Measurements from ENCODE around the gene DNAJC30.

The DNAJC30 gene

DNA sequence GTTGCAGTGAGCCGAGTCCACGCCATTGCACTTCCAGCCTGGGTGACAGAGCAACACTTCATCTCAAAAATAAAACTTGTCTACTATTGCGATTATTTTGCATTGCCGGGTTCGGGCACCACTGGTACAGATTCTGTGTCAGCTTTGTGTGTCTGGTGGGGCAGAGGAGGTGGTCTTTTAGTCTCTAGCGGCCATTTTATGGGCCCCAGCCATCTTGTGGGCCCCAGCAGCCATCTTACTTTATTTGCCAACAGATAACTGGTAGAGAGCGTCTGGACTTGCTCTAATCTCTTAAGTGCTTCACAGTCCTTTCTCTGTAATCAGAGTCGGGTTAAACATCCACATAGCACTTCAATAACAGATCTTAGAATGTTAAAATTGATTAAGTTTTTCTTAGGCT is 5.0 kb upstream of the DNAJC30 start:
- Histone ChIP-seq H3K9ac (ENCODE audit: low read length) (no peak overlapping the region), H3K23ac (ENCODE audit: low read length) (no peak overlapping the region), H4K12ac (ENCODE audit: low read depth, low read length) (no peak overlapping the region), H3K4me1 (ENCODE audit: control insufficient read depth in 1 of 2, insufficient read depth in 2 of 2, low read length in 2 of 2) (peaks cover 0 to 4% of the 10 kb centered on the region in 2 experiments), H3K27me3 (ENCODE audit: insufficient read depth, low read length) (no peaks in the 10 kb centered on the region), H4K8ac (ENCODE audit: low read depth, low read length) (no peak overlapping the region), H3K4ac (ENCODE audit: low read depth, low read length) (no peak overlapping the region), H3K4me3 (ENCODE audit: low read depth, low read length) (no peak overlapping the region), H2AFZ (ENCODE audit: insufficient read depth, low read length, poor library complexity) (no peak overlapping the region), H3K14ac (ENCODE audit: low read length) (no peak overlapping the region), H3K27ac (ENCODE audit: low read depth, low read length) (no peak overlapping the region), H2BK120ac (ENCODE audit: insufficient read depth, low read length, poor library complexity) (no peak overlapping the region), H3K79me2 (ENCODE audit: control insufficient read depth, insufficient read depth, low read length, poor library complexity) (peaks cover 8% of the 10 kb centered on the region), H2BK5ac (ENCODE audit: low read depth, low read length, poor library complexity) (no peak overlapping the region), H3K4me2 (ENCODE audit: low read length) (no peak overlapping the region), H2BK12ac (ENCODE audit: low read length) (no peak overlapping the region), H3K18ac (ENCODE audit: low read length) (no peak overlapping the region), H3K79me1 (ENCODE audit: low read length) (peaks cover 3% of the 10 kb centered on the region), H4K91ac (ENCODE audit: low read depth, low read length) (no peak overlapping the region), H3K9me3 (ENCODE audit: insufficient read depth, low read depth, low read length) (no peaks in the 10 kb centered on the region), H3K36me3 (ENCODE audit: control insufficient read depth in 1 of 2, insufficient read depth in 2 of 2, low read length in 2 of 2) (peaks cover 28 to 41% of the 10 kb centered on the region in 2 experiments), H2AK5ac (ENCODE audit: low read length) (no peak overlapping the region)
- no CpG with 5 or more reads among the region's 8 CpGs for WGBS (ENCODE audit: extremely low coverage, insufficient coverage, insufficient read length)
- DNase-seq, result no peak

DNA sequence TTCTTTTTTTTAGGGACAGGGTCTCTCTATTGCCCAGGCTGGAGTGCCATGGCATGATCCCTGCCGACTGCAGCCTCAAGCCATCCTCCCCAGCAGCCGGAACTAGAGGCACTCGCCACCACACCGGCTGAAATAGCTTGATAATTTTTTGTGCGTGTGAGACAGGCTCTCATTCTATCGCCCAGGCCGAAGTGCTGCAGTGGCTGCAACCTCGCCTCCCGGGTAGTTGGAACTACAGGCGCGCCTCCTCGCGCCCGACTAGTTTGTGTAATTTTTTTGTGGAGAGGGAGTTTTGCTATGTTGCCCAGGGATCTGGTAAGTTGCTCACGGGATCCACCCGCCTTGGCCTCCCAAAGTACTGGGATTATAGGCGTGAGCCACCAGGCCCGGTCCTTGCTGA is 2.1 kb upstream of the DNAJC30 start:
- Histone ChIP-seq H3K27me3 (ENCODE audit: insufficient read depth, low read length) (no peaks in the 10 kb centered on the region), H4K8ac (ENCODE audit: low read depth, low read length) (no peak overlapping the region), H3K4ac (ENCODE audit: low read depth, low read length) (peak overlapping the region; percentile 67), H3K4me3 (ENCODE audit: low read depth, low read length) (no peak overlapping the region), H3K9me3 (ENCODE audit: insufficient read depth, low read depth, low read length) (no peaks in the 10 kb centered on the region), H3K23ac (ENCODE audit: low read length) (no peak overlapping the region), H4K91ac (ENCODE audit: low read depth, low read length) (no peak overlapping the region), H4K12ac (ENCODE audit: low read depth, low read length) (no peak overlapping the region), H3K4me1 (ENCODE audit: control insufficient read depth in 1 of 2, insufficient read depth in 2 of 2, low read length in 2 of 2) (peaks cover 9 to 14% of the 10 kb centered on the region in 2 experiments), H2AK5ac (ENCODE audit: low read length) (no peak overlapping the region), H2AFZ (ENCODE audit: insufficient read depth, low read length, poor library complexity) (no peak overlapping the region), H3K27ac (ENCODE audit: low read depth, low read length) (no peak overlapping the region), H2BK5ac (ENCODE audit: low read depth, low read length, poor library complexity) (no peak overlapping the region), H3K14ac (ENCODE audit: low read length) (no peak overlapping the region), H2BK12ac (ENCODE audit: low read length) (no peak overlapping the region), H3K36me3 (ENCODE audit: control insufficient read depth in 1 of 2, insufficient read depth in 2 of 2, low read length in 2 of 2) (peaks cover 16 to 17% of the 10 kb centered on the region in 2 experiments), H3K79me1 (ENCODE audit: low read length) (peaks cover 7% of the 10 kb centered on the region), H3K9ac (ENCODE audit: low read length) (no peak overlapping the region), H3K79me2 (ENCODE audit: control insufficient read depth, insufficient read depth, low read length, poor library complexity) (peaks cover 12% of the 10 kb centered on the region), H2BK120ac (ENCODE audit: insufficient read depth, low read length, poor library complexity) (no peak overlapping the region), H3K4me2 (ENCODE audit: low read length) (no peak overlapping the region), H3K18ac (ENCODE audit: low read length) (no peak overlapping the region)
- DNase-seq, result no peak
- no CpG with 5 or more reads among the region's 18 CpGs for WGBS (ENCODE audit: extremely low coverage, insufficient coverage, insufficient read length)

DNA sequence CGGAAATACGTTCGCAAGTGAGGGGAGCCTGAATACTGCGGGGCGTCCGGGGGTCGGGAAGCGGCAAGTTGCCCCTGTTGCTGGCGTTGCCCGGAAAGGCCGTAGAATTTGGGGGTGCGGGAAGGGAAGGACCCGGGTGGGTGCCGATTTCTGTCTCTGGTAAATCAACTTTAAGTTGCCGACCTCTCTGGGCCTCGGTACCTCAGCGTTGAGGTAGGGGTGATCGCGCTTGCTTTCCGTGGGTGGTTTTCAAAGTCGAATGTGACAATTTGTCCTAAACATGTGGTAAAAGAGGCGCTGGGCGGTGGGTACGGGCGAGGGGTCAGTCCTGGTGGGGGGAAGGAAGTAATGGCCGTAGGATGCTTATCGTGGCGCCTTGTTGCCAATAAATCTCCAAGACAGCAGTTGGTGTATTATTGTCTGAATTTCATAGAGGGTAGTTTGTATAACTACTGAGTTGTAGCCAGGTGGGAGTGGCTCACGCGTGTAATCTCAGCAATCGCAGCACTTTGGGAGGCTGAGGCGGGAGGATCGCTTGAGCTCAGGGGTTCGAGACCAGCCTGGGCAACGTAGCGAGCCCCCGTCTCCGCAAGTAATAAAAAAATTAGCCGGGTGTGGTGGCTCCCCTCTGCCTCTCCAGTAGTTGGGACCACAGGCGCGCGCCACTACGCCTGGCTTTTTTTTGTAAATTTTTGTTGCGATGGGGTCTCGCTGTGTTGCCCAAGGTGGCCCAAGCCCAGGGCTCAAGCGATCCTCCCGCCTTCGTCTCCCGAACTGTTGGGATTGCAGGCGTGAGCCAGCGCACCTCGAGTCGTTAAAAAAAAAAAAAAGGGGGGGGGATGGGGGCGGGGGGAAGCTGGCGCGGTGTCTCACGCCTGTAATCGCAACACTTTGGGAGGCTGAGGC is 788 bp upstream of the DNAJC30 start:
- H3K79me2 ChIP-seq (ENCODE audit: control insufficient read depth, insufficient read depth, low read length, poor library complexity), result peaks cover 12% of the 10 kb centered on the region

DNA sequence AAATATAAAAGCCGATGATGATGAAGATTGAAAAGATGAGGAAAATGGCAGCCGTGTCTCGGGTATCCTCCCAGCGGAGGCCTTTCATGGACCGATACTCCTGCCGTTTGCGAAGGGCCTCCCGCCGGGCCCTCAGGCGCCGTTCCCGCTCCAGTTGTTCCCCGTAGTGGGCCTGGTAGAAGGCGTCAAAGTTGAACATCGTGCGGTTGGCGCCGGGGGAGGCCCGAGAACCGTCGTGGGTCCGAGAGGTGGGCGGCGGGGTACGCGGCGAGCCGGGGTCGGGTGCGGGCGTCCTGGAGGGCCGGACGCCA is 553 bp downstream of the DNAJC30 start:
- Histone ChIP-seq H3K4ac (ENCODE audit: low read depth, low read length) (peak overlapping the region; percentile 1), H4K12ac (ENCODE audit: low read depth, low read length) (peak overlapping the region; percentile 3), H3K27me3 (ENCODE audit: insufficient read depth, low read length) (no peaks in the 10 kb centered on the region), H3K79me1 (ENCODE audit: low read length) (peaks cover 7% of the 10 kb centered on the region), H3K9ac (ENCODE audit: low read length) (peak overlapping the region; percentile 98), H3K36me3 (ENCODE audit: control insufficient read depth in 1 of 2, insufficient read depth in 2 of 2, low read length in 2 of 2) (peaks cover 16 to 18% of the 10 kb centered on the region in 2 experiments), H3K18ac (ENCODE audit: low read length) (peak overlapping the region; percentile 0), H3K4me1 (ENCODE audit: control insufficient read depth in 1 of 2, insufficient read depth in 2 of 2, low read length in 2 of 2) (peaks cover 9 to 14% of the 10 kb centered on the region in 2 experiments), H3K79me2 (ENCODE audit: control insufficient read depth, insufficient read depth, low read length, poor library complexity) (peaks cover 12% of the 10 kb centered on the region), H2AK5ac (ENCODE audit: low read length) (no peak overlapping the region), H2BK12ac (ENCODE audit: low read length) (no peak overlapping the region), H3K23ac (ENCODE audit: low read length) (no peak overlapping the region), H3K27ac (ENCODE audit: low read depth, low read length) (no peak overlapping the region), H3K9me3 (ENCODE audit: insufficient read depth, low read depth, low read length) (peaks cover 1% of the 10 kb centered on the region), H2AFZ (ENCODE audit: insufficient read depth, low read length, poor library complexity) (peak overlapping the region; percentile 13), H4K91ac (ENCODE audit: low read depth, low read length) (peak overlapping the region; percentile 67), H3K4me3 (ENCODE audit: low read depth, low read length) (peak overlapping the region; percentile 98), H2BK120ac (ENCODE audit: insufficient read depth, low read length, poor library complexity) (no peak overlapping the region), H3K14ac (ENCODE audit: low read length) (peak overlapping the region; percentile 72), H3K4me2 (ENCODE audit: low read length) (peak overlapping the region; percentile 95), H2BK5ac (ENCODE audit: low read depth, low read length, poor library complexity) (no peak overlapping the region), H4K8ac (ENCODE audit: low read depth, low read length) (peak overlapping the region; percentile 95)
- no peak for DNase-seq
- WGBS (ENCODE audit: extremely low coverage, insufficient coverage, insufficient read length), result no CpG with 5 or more reads among the region's 33 CpGs

More for the DNA sequence above, 788 bp upstream of the DNAJC30 start:
- H3K36me3 ChIP-seq (ENCODE audit: control insufficient read depth in 1 of 2, insufficient read depth in 2 of 2, low read length in 2 of 2), result peaks cover 14% of the 10 kb centered on the region in 2 experiments
- H3K18ac ChIP-seq (ENCODE audit: low read length), result peak overlapping the region; percentile 72
- DNase-seq, result peak in 1 of 2 donors; percentile 36
- H4K8ac ChIP-seq (ENCODE audit: low read depth, low read length), result peak overlapping the region; percentile 92
- no peak overlapping the region for H3K23ac ChIP-seq (ENCODE audit: low read length)
- peaks cover 9 to 14% of the 10 kb centered on the region in 2 experiments for H3K4me1 ChIP-seq (ENCODE audit: control insufficient read depth in 1 of 2, insufficient read depth in 2 of 2, low read length in 2 of 2)
- peak overlapping the region; percentile 63 for H3K4ac ChIP-seq (ENCODE audit: low read depth, low read length)
- peak overlapping the region; percentile 74 for H4K12ac ChIP-seq (ENCODE audit: low read depth, low read length)
- H2BK12ac ChIP-seq (ENCODE audit: low read length), result no peak overlapping the region
- WGBS (ENCODE audit: extremely low coverage, insufficient coverage, insufficient read length), result no CpG with 5 or more reads among the region's 58 CpGs
- peak overlapping the region; percentile 9 for H2BK120ac ChIP-seq (ENCODE audit: insufficient read depth, low read length, poor library complexity)
- peak overlapping the region; percentile 72 for H4K91ac ChIP-seq (ENCODE audit: low read depth, low read length)
- no peaks in the 10 kb centered on the region for H3K9me3 ChIP-seq (ENCODE audit: insufficient read depth, low read depth, low read length)
- H2AK5ac ChIP-seq (ENCODE audit: low read length), result no peak overlapping the region
- peak overlapping the region; percentile 80 for H3K14ac ChIP-seq (ENCODE audit: low read length)
- H2BK5ac ChIP-seq (ENCODE audit: low read depth, low read length, poor library complexity), result no peak overlapping the region
- peaks cover 7% of the 10 kb centered on the region for H3K79me1 ChIP-seq (ENCODE audit: low read length)
- H3K9ac ChIP-seq (ENCODE audit: low read length), result peak overlapping the region; percentile 61
- H3K4me2 ChIP-seq (ENCODE audit: low read length), result peak overlapping the region; percentile 90
- H3K4me3 ChIP-seq (ENCODE audit: low read depth, low read length), result peak overlapping the region; percentile 87
- no peak overlapping the region for H3K27ac ChIP-seq (ENCODE audit: low read depth, low read length)
- no peaks in the 10 kb centered on the region for H3K27me3 ChIP-seq (ENCODE audit: insufficient read depth, low read length)
- peak overlapping the region; percentile 89 for H2AFZ ChIP-seq (ENCODE audit: insufficient read depth, low read length, poor library complexity)
